Activated CD4-positive, CD25-positive, alpha-beta regulatory T cell treated with anti-CD3 and anti-CD28 coated beads, Interleukin-2, amount 50 U/mL, for 24 hours (primary cell): Measurements from ENCODE around the gene KRTAP4-5.
A peak's percentile ranks its signal among the peaks of the same experiment; 100 is the strongest.
"Not testable (repeated sequence)": the region's sequence is repeated elsewhere in the genome, so short reads cannot be mapped to it uniquely, and the experiment has no call there.

Experiments
- ATAC-seq, 2 donors: fragments of 150-1000 bp; cut with Tn5 transposase; one replicate each; pipeline ENCODE4 v1.10.0; 2021; ENCODE audit warnings: mild to moderate bottlenecking in 1 of 2, moderate library complexity in 1 of 2

The KRTAP4-5 gene

GRCh38 chr17:41145261-41145660 lies 4.4 kb downstream of the KRTAP4-5 start:
- ATAC-seq: no peak

- no peak for ATAC-seq
Measured at GRCh38 chr17:41144846-41145245, 4.8 kb downstream of the KRTAP4-5 start.

DNA sequence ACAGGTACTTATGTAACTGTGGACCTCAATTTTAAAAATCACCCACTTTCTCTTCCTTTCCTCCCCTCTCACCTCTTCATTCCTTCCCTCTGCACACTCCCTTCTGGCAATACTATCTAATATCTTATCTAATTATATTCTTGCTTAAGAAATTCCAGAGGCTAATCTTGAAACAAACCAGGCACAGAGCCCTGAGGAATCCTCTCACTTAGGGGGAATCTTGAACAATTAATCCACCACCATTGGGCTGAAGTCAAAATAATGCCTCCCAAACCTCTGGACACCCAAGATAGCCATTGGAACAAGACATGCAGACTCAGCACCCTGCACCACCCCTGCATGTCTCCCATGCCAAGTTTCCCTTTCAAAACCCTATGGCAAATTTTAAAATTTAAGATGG lies 8.3 kb downstream of the KRTAP4-5 start:
- ATAC-seq: no peak

DNA sequence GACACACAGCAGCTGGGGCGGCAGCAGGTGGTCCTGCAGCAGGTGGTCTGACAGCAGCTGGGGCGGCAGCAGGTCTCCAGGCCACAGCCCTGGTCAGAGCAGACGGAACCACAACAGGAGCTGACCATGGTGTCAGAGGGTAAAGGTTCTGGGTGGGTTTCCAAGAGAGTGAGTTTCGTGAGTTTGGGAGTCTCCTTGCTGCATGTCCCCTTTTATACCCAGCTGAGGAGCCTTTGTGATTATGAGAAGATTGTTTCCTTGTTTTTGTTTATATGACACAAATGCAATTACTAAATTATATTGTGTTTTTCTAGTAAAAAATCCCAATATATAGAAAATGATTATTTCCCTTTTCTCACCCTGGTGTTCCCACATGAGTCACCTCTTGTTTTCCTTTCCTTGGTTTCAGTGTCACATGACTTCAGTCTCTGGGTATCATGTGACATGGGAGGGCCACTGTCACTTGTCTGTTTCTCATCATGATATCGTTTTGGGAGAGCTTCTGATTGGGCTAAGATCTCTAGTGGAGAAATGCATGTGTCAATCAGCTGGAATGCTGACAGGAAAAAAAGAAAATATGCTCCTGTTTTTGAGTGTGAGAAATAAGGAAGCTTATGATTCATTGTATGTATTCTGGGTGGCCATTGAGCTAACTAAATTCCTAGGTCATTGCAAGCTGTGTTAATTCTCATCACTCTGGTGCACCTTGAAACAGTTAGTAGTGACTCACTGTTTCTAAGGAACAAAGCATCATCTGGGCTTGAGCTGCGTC lies 9.1 kb downstream of the KRTAP4-5 start, which contains the start of gene KRTAP4-6:
KRTAP4-6 (minus strand) TSS at position 185 of the 772 bp plus-strand sequence; CDS start at position 128, 57 bp downstream.
- no peak for ATAC-seq

DNA sequence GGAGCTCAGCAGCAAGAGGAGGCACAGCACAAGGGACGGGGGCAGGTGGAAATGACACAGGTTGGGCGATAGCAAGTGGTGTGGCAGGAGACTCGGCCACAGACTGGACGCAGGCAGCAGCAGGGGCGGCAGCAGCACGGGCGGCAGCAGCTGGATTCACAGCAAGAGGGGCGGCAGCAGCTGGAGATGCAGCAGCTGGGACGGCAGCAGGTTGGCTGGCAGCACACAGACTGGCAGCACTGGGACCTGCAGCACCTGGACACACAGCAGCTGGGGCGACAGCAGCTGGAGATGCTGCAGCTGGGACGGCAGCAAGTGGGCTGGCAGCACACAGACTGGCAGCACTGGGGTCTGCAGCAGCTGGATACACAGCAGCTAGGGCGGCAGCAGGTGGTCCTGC lies 9.8 kb downstream of the KRTAP4-5 start:
- ATAC-seq: not testable (repeated sequence)

DNA sequence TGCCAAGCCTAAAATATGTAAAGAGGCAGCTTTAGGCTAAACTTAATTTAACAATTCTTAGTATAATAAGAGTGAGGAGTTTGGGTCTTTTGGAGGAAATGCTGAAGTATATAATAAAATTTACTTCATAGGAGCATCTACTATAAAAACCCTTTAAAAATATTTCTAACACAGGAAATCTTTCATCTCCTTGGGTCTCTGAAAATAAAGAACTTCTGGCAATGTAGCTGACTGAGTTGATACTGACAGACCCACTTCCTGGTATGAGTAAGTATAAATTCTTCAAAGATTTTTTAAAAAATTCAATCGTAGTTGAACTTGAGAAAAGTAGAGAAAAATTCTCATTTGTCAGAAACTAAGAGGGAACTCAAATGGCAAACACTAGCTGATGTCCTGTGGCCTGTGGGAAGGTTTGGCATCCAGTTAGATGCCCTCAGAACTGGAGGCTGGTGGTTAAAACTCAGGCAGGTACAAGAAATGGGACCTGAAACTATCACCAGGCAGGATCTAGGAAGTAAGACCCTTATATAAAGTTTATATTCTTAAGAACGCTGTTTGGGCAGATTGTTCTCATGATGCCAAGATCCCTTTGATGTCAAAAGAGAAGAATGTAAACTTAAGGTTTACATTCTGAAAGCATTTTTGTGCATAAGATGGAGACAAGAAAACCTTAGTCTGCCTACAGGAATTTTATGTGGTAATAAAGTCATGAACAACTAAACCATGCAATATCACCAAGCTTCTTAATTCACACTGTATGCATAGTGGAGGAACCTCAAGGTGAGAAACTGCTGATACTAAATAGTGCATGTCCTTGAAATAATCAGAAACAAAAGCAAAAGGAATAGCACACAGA lies 15.5 kb downstream of the KRTAP4-5 start:
- ATAC-seq: no peak

GRCh38 chr17:41131979-41132378 lies 17.6 kb downstream of the KRTAP4-5 start:
- ATAC-seq: peak in 1 of 2 donors; percentile 51

- no peak for ATAC-seq
Measured at GRCh38 chr17:41127371-41127770, 22.3 kb downstream of the KRTAP4-5 start.

- ATAC-seq: no peak
Measured at GRCh38 chr17:41126412-41126811, 23.2 kb downstream of the KRTAP4-5 start.

GRCh38 chr17:41125064-41125463 lies 24.6 kb downstream of the KRTAP4-5 start:
- no peak for ATAC-seq

- ATAC-seq: not testable (repeated sequence)
Measured at GRCh38 chr17:41123991-41124371, 25.6 kb downstream of the KRTAP4-5 start, which contains the start of gene KRTAP4-12. Gene KRTAP4-12 (minus strand): TSS chr17:41124182. CDS start chr17:41124122, 60 bp downstream.

GRCh38 chr17:41123292-41123990 lies 26.2 kb downstream of the KRTAP4-5 start:
- not testable (repeated sequence) for ATAC-seq

DNA sequence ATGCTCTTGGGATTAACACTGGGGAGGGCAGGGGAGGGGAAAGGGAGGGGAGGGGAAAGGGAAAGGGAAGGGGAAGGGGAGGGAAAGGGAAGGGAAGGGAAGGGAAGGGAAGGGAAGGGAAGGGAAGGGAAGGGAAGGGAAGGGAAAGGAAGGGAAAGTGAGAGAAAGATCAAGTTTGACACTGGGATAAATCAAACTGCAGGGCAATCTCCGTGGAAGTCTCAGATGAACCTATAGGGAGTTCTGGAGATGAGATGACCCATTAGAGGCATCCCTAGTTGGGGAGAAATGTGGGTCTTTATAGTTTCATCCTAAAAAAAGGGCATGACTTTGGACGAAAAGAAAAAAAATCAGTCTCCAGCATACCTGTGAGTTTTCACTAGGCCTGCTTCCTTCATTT lies 27.9 kb downstream of the KRTAP4-5 start:
- no peak for ATAC-seq

- ATAC-seq: not testable (repeated sequence)
Measured at GRCh38 chr17:41119696-41120690, 29.6 kb downstream of the KRTAP4-5 start.

DNA sequence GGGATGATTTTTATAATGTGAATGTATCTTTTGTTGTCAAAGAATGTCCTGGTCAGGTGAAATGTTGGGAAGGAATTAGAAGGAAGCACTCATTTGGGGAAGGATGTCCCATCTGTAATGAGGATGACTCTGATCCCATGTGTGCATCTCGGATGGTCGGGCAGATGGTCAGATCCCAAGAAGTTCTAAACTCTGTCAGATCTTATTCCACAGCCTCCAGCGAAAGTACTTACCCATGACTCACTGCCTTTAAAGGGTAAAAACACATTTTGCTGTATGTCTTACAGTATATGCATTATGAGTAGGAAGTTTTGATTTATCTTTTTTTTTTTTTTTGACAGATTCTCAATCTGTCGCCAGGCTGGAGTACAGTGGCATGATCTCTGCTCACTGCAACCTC lies 30.9 kb downstream of the KRTAP4-5 start:
- ATAC-seq: no peak

DNA sequence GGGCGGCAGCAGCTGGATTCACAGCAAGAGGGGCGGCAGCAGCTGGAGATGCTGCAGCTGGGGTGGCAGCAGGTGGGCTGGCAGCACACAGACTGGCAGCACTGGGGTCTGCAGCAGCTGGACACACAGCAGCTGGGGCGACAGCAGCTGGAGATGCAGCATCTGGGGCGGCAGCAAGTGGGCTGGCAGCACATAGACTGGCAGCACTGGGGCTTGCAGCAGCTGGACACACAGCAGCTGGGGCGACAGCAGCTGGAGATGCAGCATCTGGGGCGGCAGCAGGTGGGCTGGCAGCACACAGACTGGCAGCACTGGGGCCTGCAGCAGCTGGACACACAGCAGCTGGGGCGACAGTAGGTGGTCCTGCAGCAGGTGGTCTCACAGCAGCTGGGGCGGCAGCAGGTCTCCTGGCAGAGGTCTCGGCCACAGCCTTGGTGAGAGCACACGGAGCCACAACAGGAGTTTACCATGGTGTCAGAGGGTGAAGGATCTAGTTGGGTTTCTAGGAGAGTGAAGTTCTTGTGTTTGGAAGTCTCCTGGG lies 31.7 kb downstream of the KRTAP4-5 start, which contains the start of gene KRTAP4-11:
KRTAP4-11 (minus strand) TSS at position 528 of the 541 bp plus-strand sequence; CDS start at position 470, 58 bp downstream.
- not testable (repeated sequence) for ATAC-seq

- no peak for ATAC-seq
Measured at GRCh38 chr17:41116297-41116696, 33.3 kb downstream of the KRTAP4-5 start.

DNA sequence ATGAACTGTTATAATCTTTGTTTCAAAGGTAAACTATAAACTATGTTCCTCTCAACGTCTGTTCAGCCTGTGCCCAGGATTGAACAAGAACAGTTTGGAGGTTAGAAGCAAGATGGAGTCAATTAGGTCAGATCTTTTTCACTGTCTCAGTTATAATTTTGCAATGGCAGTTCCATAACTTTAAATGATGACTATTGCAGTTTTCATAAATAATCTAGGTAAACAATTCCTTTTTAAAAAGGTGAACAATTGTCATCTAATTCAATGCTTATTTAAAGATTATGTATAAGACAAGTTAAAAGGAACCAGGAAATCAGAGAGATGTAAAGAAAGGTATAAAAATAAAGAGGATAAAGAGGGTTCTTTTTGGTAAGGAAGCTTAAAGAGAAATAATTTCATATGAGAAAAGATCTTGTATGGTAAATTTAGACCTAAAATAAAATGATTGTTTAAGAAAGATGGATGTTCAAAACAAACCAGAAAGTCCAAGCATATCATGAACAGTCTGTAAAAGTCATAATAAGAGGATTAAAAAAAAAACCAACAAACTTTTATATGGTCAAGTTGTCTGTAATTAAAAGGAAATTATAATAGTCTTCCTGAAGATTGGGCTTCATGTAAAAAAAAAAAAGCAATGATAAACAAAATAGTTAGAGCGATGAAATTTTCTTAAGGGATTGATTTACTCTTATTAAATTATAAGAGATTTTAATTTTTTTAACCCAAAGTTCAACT lies 38.3 kb downstream of the KRTAP4-5 start:
- no peak for ATAC-seq

- ATAC-seq: not testable (repeated sequence)
Measured at GRCh38 chr17:41108728-41109386, 40.8 kb downstream of the KRTAP4-5 start.

DNA sequence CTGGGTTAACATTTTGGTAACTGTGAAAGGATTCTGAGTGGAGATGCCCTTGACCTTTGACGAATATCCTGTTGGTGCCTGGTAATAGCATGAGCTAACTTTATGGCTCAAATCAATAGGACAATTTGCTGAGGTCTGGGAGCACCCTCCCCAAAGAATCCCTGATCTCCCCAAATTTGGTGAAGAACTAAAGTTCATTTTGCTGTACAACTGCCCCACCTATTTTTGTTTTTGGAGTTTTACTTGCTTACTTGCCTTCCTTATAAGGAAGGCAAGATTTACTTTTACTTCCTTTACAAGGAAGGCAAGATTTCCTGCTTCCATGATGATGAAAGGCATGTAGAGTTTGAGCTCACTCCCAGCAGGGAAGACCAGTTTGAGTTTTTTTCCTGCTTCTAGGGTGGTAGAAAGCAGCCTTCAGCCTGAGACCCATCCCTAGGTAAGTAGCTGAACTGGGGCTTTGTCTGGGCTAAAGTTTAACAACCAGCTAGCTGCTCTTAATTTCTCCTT lies 41.6 kb downstream of the KRTAP4-5 start:
- ATAC-seq: no peak
